Body of pancreas (tissue), 4 donors: ENCODE measurements around the gene PRDM7. TPM values are rescaled to one million over a fixed set of nuclear protein-coding genes. Genes with fewer than 3 reads are reported as not detected.

Source experiments
- ATAC-seq: fragments of 150-250 bp; one replicate; pipeline ENCODE4 v1.9.1; 2016
- DNase-seq, 4 donors: peaks; one replicate each; pipeline ENCODE4 v3.0.0-alpha.2; 2019
- H3K27ac ChIP-seq, 4 donors: fragments of 200-600 bp; sonication (generic); 1 replicate in 3 of 4; 2 replicates in 1 of 4; pipeline versions ENCODE4 v1.5.1 to v1.6.1; 2016 to 2019; ENCODE audit warnings: mild to moderate bottlenecking in 1 of 4, mixed read lengths in 1 of 4, moderate library complexity in 1 of 4
- H3K27me3 ChIP-seq, 2 donors: fragments of 200-600 bp; sonication (generic); one replicate each; pipeline ENCODE4 v1.6.0; 2016; ENCODE audit warnings: mild to moderate bottlenecking in 1 of 2
- H3K36me3 ChIP-seq, 2 donors: fragments of 200-600 bp; sonication (generic); replicated peaks in 1 of 2; 2 replicates each; pipeline ENCODE4 v1.5.1; 2016; ENCODE audit warnings: low read depth in 2 of 2; ENCODE audit not compliant: insufficient read depth in 1 of 2
- H3K4me1 ChIP-seq: fragments of 200-600 bp; sonication (generic); one replicate; pipeline ENCODE4 v1.6.0; 2016
- H3K4me3 ChIP-seq, 2 donors: fragments of 200-600 bp; sonication (generic); 1 replicate in 1 of 2; 2 replicates in 1 of 2; pipeline ENCODE4 v1.5.1; 2016 to 2019
- H3K9me3 ChIP-seq, 3 donors: fragments of 200-600 bp; sonication (generic); 1 replicate in 2 of 3; 2 replicates in 1 of 3; pipeline ENCODE4 v1.5.1; 2016
- CTCF ChIP-seq, 7 experiments: fragments of 450-650 bp in 4 of 7; fragments of 200-600 bp in 3 of 7; sonication (generic) in 3 of 7; IDR thresholded peaks; one replicate each; pipeline ENCODE4 v1.5.1; 2016 to 2019; ENCODE audit warnings: antibody characterized with exemption in 7 of 7
- POLR2A ChIP-seq, 3 donors: fragments of 450-650 bp; IDR thresholded peaks; one replicate each; pipeline ENCODE4 v1.6.1; 2016; ENCODE audit warnings: antibody characterized with exemption in 3 of 3, mild to moderate bottlenecking in 2 of 3
- WGBS, 2 donors: methylation state at CpG; one replicate each; pipeline ENCODE4 v1.1.5; 2017; 5-methylcytosine and 5-hydroxymethylcytosine counted together
- intact Hi-C: fragments of 100-400 bp; cut with DNase I; formaldehyde crosslinking; loops from one replicate; pipeline ENCODE4 v1.15.1; 2023
- total RNA-seq, 2 donors: library from RNA; depleted of rRNA; stranded (reverse); fragments of >200 nt; gene quantifications; one replicate each; pipeline ENCODE4 v1.1.0, GENCODE V29; 2016

Gene PRDM7
- total RNA-seq, 2 donors from 2014 or later: not detected

- no peaks in the 10 kb centered on the region for H3K9me3 ChIP-seq
- intact Hi-C loops: no loop called here
- ATAC-seq (no peak), DNase-seq (peak in 1 of 4 donors; percentile 24)
- H3K27me3 ChIP-seq: no peaks in the 10 kb centered on the region
- TF ChIP-seq POLR2A (IDR thresholded peaks at IDR 0.05) (no peak), CTCF (IDR thresholded peaks at IDR 0.05) (no peak)
- WGBS, 2 donors: 26 to 29% methylated on average over 4 to 7 of the region's 7 CpGs
- peak overlapping the region; percentile 55 to 87 for H3K4me3 ChIP-seq
- peaks cover 42% of the 10 kb centered on the region for H3K4me1 ChIP-seq
- peak overlapping the region in 3 of 4 donors; percentile 56 to 81 (median 76) for H3K27ac ChIP-seq
- H3K36me3 ChIP-seq: no peaks in the 10 kb centered on the region
Measured at GRCh38 chr16:90018297-90018651, 58.9 kb downstream of the PRDM7 start.

- Histone ChIP-seq H3K27me3 (no peaks in the 10 kb centered on the region), H3K4me3 (no peak overlapping the region), H3K9me3 (no peaks in the 10 kb centered on the region), H3K36me3 (no peaks in the 10 kb centered on the region), H3K27ac (no peak overlapping the region), H3K4me1 (peaks cover 28% of the 10 kb centered on the region)
- WGBS, 2 donors: 42 to 60% methylated on average over 7 to 11 of the region's 11 CpGs
- TF ChIP-seq CTCF (IDR thresholded peaks at IDR 0.05) (no peak), POLR2A (IDR thresholded peaks at IDR 0.05) (no peak)
- intact Hi-C loops: no loop called here
- DNase-seq (no peak), ATAC-seq (no peak)
Measured at GRCh38 chr16:90016339-90016950, 60.7 kb downstream of the PRDM7 start.

- intact Hi-C loops: no loop called here
- WGBS, 2 donors: 87 to 88% methylated on average over 19 of the region's 19 CpGs
- ATAC-seq (no peak), DNase-seq (no peak)
- H3K27ac ChIP-seq: no peak overlapping the region
- no peaks in the 10 kb centered on the region for H3K27me3 ChIP-seq
- H3K4me1 ChIP-seq: peaks cover 22% of the 10 kb centered on the region
- no peaks in the 10 kb centered on the region for H3K36me3 ChIP-seq
- H3K9me3 ChIP-seq: no peaks in the 10 kb centered on the region
- H3K4me3 ChIP-seq: no peak overlapping the region
- TF ChIP-seq CTCF (IDR thresholded peaks at IDR 0.05) (no peak), POLR2A (IDR thresholded peaks at IDR 0.05) (no peak)
Measured at GRCh38 chr16:90015586-90016338, 61.4 kb downstream of the PRDM7 start.

GRCh38 chr16:90012991-90013745 lies 64.0 kb downstream of the PRDM7 start:
- DNase-seq: no peak
- Histone ChIP-seq H3K9me3 (no peaks in the 10 kb centered on the region), H3K27me3 (no peaks in the 10 kb centered on the region), H3K4me1 (peaks cover 4% of the 10 kb centered on the region), H3K36me3 (no peaks in the 10 kb centered on the region), H3K27ac (no peak overlapping the region), H3K4me3 (no peak overlapping the region)
- intact Hi-C loops: no loop called here
- no peak for ATAC-seq
- TF ChIP-seq POLR2A (IDR thresholded peaks at IDR 0.05) (no peak), CTCF (IDR thresholded peaks at IDR 0.05) (no peak)
- WGBS, 2 donors: 86% methylated on average over 9 to 13 of the region's 13 CpGs
